AML-193 (cell line): ENCODE results near the gene ATXN10.
"Not testable (repeated sequence)": the region's sequence is repeated elsewhere in the genome, so short reads cannot be mapped to it uniquely, and the experiment has no call there.

Experiments used
- DNase-seq, 2 experiments: peaks; one replicate each; lab custom pipeline; 2025; lab: John Stamatoyannopoulos, UW

The ATXN10 gene

GRCh38 chr22:45785458-45785857 lies 113.8 kb downstream of the ATXN10 start:
- DNase-seq: no peak

- DNase-seq: no peak
These were observed 115.1 kb downstream of the ATXN10 start for GRCh38 chr22:45786726-45787125.

- DNase-seq: no peak
These were observed 116.1 kb downstream of the ATXN10 start for GRCh38 chr22:45787759-45788158.

DNA sequence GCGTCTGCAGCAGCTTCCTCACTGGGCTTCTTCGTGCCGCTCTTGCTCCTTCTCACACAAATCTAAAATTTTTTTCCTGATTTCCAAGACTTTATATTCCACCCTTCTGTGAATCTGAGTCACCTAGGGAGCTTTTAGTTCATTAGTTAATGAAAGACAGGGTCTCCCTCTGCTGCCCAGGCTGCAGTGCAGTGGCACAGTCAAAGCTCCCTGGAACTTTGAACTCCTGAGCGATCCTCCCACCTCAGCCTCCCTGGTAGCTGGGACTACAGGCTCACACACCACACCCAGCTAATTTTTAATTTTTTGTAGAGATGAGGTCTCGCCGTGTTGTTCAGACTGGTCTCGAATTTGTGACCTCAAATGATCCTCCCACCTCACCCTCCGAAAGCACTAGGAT lies 116.9 kb downstream of the ATXN10 start:
- no peak for DNase-seq

- no peak for DNase-seq
These were observed 118.8 kb downstream of the ATXN10 start for GRCh38 chr22:45790401-45790800.

GRCh38 chr22:45793161-45793560 lies 121.5 kb downstream of the ATXN10 start:
- no peak for DNase-seq

DNA sequence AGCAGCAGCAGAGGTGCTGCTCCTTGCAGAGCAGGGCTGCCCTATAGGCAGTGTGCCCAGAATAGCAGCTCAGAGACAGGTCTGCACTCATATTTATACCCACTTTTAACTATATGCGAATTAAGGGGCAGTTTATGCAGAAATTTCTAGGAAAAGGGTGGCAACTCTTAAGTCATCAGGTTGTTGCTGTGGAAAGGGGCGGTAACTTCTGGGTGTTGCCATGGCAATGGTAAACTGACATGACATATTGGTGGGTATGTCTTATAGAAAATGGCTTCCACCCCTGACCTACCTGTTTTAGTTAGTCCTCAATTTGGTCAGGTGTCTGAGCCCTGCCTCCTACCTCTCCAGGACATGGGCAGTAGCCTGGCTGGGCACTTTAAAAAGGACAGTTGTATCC lies 122.3 kb downstream of the ATXN10 start:
- no peak for DNase-seq

- not testable (repeated sequence) for DNase-seq
These were observed 124.4 kb downstream of the ATXN10 start for GRCh38 chr22:45796009-45796408.

- DNase-seq: no peak
These were observed 127.7 kb downstream of the ATXN10 start for GRCh38 chr22:45799291-45799690.

DNA sequence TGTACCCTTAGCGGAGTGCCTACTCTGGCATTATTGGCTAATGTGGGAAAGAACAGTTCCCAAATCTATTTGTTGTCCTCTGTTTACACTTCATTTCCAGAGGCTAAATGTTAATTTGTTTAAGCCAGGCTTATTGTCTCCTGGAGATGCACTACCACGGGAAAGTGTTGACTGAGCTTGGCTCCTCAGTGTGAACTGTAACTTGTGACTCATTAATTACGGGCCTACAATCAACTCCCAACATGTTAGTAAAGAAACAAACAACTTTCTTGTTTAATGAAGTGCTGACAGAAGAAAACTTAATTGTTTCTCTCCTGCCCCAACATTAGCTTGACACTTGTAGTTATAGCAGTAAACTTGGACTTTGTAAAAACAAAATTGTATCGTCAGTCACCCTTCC lies 130.4 kb downstream of the ATXN10 start:
- no peak for DNase-seq

DNA sequence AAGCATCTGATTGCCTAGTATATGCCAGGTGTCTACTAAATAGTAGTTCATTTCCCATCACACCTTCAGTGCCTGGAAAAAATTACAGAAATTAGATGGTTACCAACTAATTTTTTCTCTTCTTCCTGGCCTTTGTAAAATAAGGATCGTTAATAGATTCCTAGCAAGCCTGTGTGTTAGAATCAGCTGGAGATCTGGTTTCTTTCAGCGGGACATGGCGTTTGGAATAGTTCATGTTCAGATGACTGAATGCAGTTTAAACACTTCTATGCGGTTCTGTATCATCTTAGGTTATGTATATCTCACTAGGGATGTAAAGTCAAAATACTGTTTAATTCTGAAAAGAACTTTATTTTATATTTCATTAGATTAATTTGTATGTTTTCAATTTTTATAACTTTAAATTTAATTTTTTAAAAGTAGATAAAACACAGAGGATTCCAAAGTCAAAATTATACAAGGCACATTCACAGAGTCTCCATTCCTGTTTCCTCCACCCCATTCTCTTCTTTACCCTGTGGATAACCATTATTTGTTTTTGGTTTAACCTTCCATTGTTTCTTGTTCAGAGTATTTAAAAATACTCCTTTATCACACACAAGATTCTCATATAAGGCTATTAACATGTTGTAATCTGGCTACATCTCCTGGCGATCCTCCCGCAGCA lies 132.8 kb downstream of the ATXN10 start:
- no peak for DNase-seq

DNA sequence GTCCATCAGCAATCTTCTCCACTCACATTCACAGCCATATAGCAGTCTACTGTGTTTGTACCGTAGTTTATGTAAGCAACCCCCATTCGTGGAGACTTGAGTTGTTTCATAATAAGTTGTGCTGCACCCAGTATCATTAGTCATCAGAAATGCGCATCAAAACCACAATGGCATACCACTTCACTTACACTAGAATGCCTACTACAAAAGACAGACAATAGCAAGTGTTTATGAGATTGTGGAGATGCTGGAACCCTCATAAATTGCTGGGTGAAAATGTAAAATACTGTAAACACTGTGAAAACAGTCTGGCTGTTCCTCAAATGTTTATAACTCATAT lies 133.3 kb downstream of the ATXN10 start:
- DNase-seq: no peak

DNA sequence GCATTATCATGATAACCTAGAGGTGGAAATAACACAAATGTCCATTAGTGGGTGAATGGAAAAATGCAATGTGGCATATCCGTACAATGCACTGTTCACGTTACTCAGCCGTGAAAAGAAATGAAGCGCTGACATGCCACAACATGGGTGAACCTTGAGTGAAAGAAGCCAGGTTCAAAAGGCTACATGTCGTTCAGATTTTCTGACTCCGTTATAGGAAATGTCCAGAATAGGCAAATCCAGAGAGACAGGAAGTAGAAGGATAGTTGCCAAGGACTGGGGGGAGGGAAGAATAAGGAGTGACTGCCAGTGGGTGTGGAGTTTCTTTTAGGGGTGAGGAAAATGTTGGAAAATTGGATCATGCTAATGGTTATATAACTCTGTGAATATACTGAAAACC lies 133.8 kb downstream of the ATXN10 start:
- no peak for DNase-seq

DNA sequence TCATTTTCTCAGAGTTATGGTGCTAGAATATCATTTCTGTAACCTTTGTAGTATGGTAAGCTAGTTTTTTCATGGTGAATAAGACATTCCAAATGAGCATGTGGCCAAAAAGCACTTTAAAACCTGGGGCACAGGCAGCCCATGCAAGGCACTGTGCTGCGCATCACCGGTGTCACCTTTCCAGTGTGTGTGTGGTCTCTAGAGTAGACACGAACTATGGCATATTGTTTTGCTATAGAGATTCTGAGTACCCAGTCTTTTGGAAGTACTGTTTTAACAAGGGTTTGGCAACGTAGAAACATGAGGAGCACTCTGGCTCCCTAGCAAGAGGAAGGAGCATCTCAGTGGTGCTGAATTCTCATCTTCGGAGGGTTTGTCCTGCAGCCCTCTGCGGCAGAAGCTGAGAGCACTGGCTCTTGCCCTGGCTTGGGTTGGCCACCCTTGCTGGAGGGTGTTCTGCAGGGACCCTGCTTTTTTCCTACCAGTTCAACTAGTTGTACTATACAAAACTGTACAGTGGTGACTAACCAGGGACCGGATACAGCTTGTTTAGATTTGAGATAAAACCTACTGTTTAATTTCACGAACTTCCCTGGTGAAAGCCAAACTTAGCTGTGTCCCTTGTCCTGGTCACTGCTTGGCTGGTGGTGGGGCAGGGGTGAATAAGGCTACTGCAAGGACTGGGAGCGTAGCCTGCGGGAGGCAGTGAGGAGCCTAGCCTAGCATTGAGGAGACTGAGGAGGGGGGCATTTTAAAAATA lies 135.7 kb downstream of the ATXN10 start:
- DNase-seq: no peak

GRCh38 chr22:45812910-45813309 lies 141.3 kb downstream of the ATXN10 start:
- no peak for DNase-seq

- no peak for DNase-seq
These were observed 142.6 kb downstream of the ATXN10 start for GRCh38 chr22:45814198-45814597.

DNA sequence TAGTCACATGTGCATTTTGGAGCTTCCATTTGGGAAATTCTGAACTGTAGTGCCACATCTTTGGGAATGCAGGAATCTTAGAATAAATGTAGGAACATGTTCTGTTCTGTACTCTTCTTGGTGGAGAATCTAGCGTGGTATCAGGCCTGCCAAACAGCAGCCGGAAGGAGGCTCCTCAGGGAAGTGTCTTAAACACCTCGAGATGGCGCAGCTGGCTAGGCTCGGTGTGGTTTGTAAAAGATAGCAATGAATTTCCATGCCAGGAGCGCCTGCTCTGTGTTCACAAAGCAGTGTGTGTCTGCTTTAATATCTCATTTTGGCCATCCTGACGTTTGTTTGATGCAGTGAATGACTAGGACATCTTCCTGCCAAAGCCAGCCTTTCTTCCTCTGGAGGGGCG lies 145.1 kb downstream of the ATXN10 start:
- no peak for DNase-seq

- DNase-seq: no peak
These were observed 146.2 kb downstream of the ATXN10 start for GRCh38 chr22:45817745-45818423.

- no peak for DNase-seq
These were observed 146.9 kb downstream of the ATXN10 start for GRCh38 chr22:45818424-45819085.

DNA sequence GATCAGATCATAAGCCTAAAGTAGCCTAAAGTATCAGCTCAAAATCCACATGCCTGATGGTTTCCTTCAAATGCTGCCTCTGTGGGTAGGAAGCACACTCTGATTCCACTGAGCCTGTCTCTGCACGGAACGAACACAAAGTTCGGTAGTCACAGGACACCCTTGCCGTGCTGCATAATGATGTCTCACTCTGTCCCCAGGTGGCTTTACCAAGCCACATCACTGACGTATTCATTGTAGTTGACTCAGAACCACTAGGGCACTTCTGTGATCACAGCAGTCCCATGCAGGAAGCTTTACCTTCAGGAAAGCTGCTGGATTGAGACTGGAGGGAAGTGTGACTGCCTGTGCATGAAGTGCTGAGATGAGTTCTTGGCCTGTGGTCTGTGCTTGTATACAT lies 147.7 kb downstream of the ATXN10 start:
- DNase-seq: no peak

- DNase-seq: no peak
These were observed 151.7 kb downstream of the ATXN10 start for GRCh38 chr22:45823336-45823735.

DNA sequence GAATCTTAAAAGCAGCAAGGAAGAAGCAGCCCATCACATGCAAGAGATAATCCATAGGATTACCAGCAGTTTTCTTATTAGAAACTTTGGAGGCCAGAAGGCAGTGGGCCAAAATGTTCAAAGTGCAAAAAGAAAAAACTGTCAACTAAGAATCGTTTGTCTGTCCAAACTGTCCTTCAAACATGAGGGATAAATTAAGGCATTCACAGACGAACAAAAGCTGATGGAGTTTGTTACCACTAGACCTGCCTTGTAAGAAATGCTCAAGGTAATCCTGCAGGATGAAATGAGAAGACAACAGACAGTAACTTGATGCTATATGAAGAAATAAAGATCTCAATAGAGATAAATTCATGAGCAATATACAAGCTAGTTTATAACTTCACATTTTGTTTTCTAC lies 154.9 kb downstream of the ATXN10 start:
- no peak for DNase-seq

GRCh38 chr22:45828841-45829240 lies 157.2 kb downstream of the ATXN10 start:
- DNase-seq: no peak
